Endodermal cell (in vitro differentiated cells): Measurements from ENCODE around the gene ETV6. TPM values are rescaled to one million over a fixed set of nuclear protein-coding genes. Genes with fewer than 3 reads are reported as not detected.

Experiments used
- DNase-seq: peaks from one replicate; pipeline ENCODE4 v3.0.0-alpha.2; 2017
- H3K27ac ChIP-seq: 2 replicates; pipeline ENCODE4 v1.5.1; 2013; ENCODE audit warnings: mild to moderate bottlenecking, low read depth, low read length, moderate library complexity
- H3K27me3 ChIP-seq: 2 replicates; pipeline ENCODE4 v1.6.1; 2013; ENCODE audit warnings: mild to moderate bottlenecking, low read length, moderate library complexity; ENCODE audit not compliant: insufficient read depth, control insufficient read depth, poor library complexity, severe bottlenecking
- H3K36me3 ChIP-seq: 2 replicates; pipeline ENCODE4 v1.7.0; 2013; ENCODE audit warnings: mild to moderate bottlenecking, low read length, moderate library complexity; ENCODE audit not compliant: control insufficient read depth, insufficient read depth
- H3K4me1 ChIP-seq: one replicate; pipeline ENCODE4 v1.7.0; 2013; ENCODE audit warnings: low read length; ENCODE audit not compliant: control insufficient read depth, insufficient read depth
- H3K4me3 ChIP-seq: 2 replicates; pipeline ENCODE4 v1.5.1; 2013; ENCODE audit warnings: mild to moderate bottlenecking, low read length, moderate library complexity
- H3K9ac ChIP-seq: 2 replicates; pipeline ENCODE4 v1.6.1; 2013; ENCODE audit warnings: mild to moderate bottlenecking, low read length, moderate library complexity; ENCODE audit not compliant: poor library complexity, severe bottlenecking; ENCODE audit errors: extremely low read depth
- H3K9me3 ChIP-seq: 2 replicates; pipeline ENCODE4 v1.6.1; 2013; ENCODE audit warnings: mild to moderate bottlenecking, low read length, moderate library complexity; ENCODE audit not compliant: control insufficient read depth
- H3K27ac Mint-ChIP-seq: 2 replicates; pipeline ENCODE4 v1.8.0; 2020; ENCODE audit warnings: mixed read lengths
- H3K27me3 Mint-ChIP-seq: 2 replicates; pipeline ENCODE4 v1.8.0; 2021; ENCODE audit warnings: mild to moderate bottlenecking, mixed read lengths; ENCODE audit not compliant: insufficient read depth
- H3K36me3 Mint-ChIP-seq: 2 replicates; pipeline ENCODE4 v1.8.0; 2020; ENCODE audit warnings: low read depth, mixed read lengths
- H3K4me1 Mint-ChIP-seq: 2 replicates; pipeline ENCODE4 v1.8.0; 2020; ENCODE audit warnings: mixed read lengths
- H3K4me3 Mint-ChIP-seq: 2 replicates; pipeline ENCODE4 v1.8.0; 2020; ENCODE audit warnings: mild to moderate bottlenecking, moderate library complexity, mixed read lengths
- H3K9me3 Mint-ChIP-seq: 2 replicates; pipeline ENCODE4 v1.8.0; 2020; ENCODE audit warnings: mild to moderate bottlenecking, mixed read lengths
- WGBS, 2 experiments: methylation state at CpG; one replicate each; pipeline versions ENCODE4 v1.1.5 to v1.1.7; 2013; ENCODE audit warnings: missing lambda C conversion rate in 2 of 2, mixed read lengths in 1 of 2; ENCODE audit not compliant: insufficient coverage in 1 of 2, insufficient read length in 1 of 2; 5-methylcytosine and 5-hydroxymethylcytosine counted together
- total RNA-seq, 2 donors: library from RNA; stranded (reverse); fragmentation: NEBNext Ultra II Directional in 1 of 2; extraction: Animal tissue kit (Norgen Biotek cat#: 25700) in 1 of 2; gene quantifications; 2 replicates in 1 of 2; 3 replicates in 1 of 2; pipeline ENCODE4 v1.2.1, GENCODE V29; 2021
- TF ChIP-seq, protein P1 (sequence below): fragments of 200-600 bp; sonication (generic); conservative IDR thresholded peaks from 2 replicates; pipeline ENCODE4 v1.5.0; 2021; ENCODE audit warnings: antibody characterized with exemption, mild to moderate bottlenecking

ETV6 gene
- total RNA-seq, 2 donors from 2014 or later, result 9.3 to 22.1 TPM

DNA sequence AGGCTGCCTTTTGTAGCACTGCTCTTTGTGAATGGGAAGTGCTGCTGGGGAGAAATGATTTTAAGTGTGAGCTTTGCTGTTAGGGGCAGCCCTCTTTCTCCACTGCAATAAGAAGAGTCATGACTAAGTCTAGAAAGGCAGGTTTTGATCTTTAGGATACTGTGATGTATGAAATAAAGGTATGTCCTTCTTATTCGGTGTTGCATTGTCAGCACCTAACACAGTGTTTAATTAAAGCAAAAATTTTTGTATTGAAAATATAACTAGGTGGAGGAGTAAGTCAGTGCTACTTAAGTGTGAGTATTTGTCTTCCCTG, 81.5 kb downstream of the ETV6 start:
- no peak overlapping the region for H3K4me3 Mint-ChIP-seq
- H3K27ac Mint-ChIP-seq, result no peak overlapping the region

DNA sequence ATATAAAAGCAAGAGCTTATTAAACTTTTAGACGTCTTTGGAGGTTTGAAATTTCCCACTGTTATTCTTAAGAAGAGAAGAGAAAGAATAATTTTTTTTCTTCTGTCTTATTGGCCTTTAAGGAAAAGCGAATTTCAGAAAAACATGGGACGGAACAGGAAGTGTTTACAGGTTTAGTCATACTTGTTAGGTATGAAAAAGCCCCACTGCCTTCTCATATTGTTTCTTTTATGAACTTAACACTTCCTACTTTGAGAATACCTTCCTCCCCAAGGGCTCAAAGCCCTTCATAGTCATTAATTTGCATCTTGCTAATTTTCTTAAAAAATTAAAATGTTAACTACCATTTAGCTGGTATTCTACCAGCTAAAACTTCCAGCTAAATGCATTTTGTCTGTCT, 82.0 kb downstream of the ETV6 start:
- H3K9ac ChIP-seq, result no peak overlapping the region
- Mint-ChIP-seq H3K27ac (no peak overlapping the region), H3K4me1 (peaks cover 35% of the 10 kb centered on the region)

More for the DNA sequence above, 81.5 kb downstream of the ETV6 start:
- Histone ChIP-seq H3K9ac (no peak overlapping the region), H3K4me3 (no peak overlapping the region), H3K27me3 (no peaks in the 10 kb centered on the region), H3K36me3 (no peaks in the 10 kb centered on the region), H3K9me3 (no peaks in the 10 kb centered on the region), H3K27ac (no peak overlapping the region), H3K4me1 (peaks cover 5% of the 10 kb centered on the region)
- 95 to 100% methylated on average over 1 of the region's 1 CpG for WGBS, 2 experiments
- DNase-seq, result no peak
- Mint-ChIP-seq H3K27me3 (peaks cover 6% of the 10 kb centered on the region), H3K9me3 (no peaks in the 10 kb centered on the region), H3K4me1 (peaks cover 35% of the 10 kb centered on the region), H3K36me3 (peaks cover 1% of the 10 kb centered on the region)
- TF ChIP-seq, protein P1, sequence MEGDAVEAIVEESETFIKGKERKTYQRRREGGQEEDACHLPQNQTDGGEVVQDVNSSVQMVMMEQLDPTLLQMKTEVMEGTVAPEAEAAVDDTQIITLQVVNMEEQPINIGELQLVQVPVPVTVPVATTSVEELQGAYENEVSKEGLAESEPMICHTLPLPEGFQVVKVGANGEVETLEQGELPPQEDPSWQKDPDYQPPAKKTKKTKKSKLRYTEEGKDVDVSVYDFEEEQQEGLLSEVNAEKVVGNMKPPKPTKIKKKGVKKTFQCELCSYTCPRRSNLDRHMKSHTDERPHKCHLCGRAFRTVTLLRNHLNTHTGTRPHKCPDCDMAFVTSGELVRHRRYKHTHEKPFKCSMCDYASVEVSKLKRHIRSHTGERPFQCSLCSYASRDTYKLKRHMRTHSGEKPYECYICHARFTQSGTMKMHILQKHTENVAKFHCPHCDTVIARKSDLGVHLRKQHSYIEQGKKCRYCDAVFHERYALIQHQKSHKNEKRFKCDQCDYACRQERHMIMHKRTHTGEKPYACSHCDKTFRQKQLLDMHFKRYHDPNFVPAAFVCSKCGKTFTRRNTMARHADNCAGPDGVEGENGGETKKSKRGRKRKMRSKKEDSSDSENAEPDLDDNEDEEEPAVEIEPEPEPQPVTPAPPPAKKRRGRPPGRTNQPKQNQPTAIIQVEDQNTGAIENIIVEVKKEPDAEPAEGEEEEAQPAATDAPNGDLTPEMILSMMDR, result no peak

DNA sequence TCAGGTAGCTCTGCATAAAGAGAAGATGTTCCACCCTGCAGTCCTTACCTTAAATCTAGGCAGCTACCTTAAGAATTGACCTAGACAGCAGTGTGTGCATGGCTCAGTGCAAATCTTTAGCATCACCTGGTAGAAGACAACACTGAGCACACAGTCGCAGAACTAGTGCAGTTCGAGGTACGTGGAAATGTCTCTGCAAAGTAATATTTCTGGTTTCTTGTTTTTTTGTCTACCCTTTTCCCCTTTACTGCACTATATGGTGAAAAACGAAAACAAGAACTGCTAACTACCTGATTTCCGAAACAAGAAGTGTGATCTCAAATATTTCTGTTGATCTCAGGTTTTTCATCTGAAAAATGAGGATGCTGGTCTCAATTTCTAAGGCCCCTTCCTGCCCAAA, 82.5 kb downstream of the ETV6 start:
- no peaks in the 10 kb centered on the region for H3K36me3 ChIP-seq
- H3K4me1 ChIP-seq, result peaks cover 5% of the 10 kb centered on the region
- Mint-ChIP-seq H3K4me3 (no peak overlapping the region), H3K27ac (no peak overlapping the region), H3K9me3 (no peaks in the 10 kb centered on the region), H3K4me1 (peaks cover 31% of the 10 kb centered on the region), H3K27me3 (no peaks in the 10 kb centered on the region), H3K36me3 (peaks cover 1% of the 10 kb centered on the region)
- no peaks in the 10 kb centered on the region for H3K9me3 ChIP-seq
- TF ChIP-seq, protein P1, result no peak
- H3K27ac ChIP-seq, result no peak overlapping the region
- H3K4me3 ChIP-seq, result no peak overlapping the region
- H3K27me3 ChIP-seq, result no peaks in the 10 kb centered on the region
- DNase-seq, result no peak
- WGBS, 2 experiments, result 93% methylated on average over 3 to 5 of the region's 5 CpGs
- H3K9ac ChIP-seq, result no peak overlapping the region

More for the DNA sequence above, 82.0 kb downstream of the ETV6 start:
- peaks cover 1% of the 10 kb centered on the region for H3K36me3 Mint-ChIP-seq
- DNase-seq, result no peak
- no peaks in the 10 kb centered on the region for H3K9me3 ChIP-seq
- no peak overlapping the region for H3K4me3 ChIP-seq
- H3K4me1 ChIP-seq, result peaks cover 5% of the 10 kb centered on the region
- no peak overlapping the region for H3K4me3 Mint-ChIP-seq
- H3K27ac ChIP-seq, result no peak overlapping the region
- H3K27me3 Mint-ChIP-seq, result peaks cover 4% of the 10 kb centered on the region
- WGBS, 2 experiments, result 80% methylated on average over 3 of the region's 3 CpGs; no CpG with 5 or more reads in 1 of the 2 experiments
- no peaks in the 10 kb centered on the region for H3K27me3 ChIP-seq
- TF ChIP-seq, protein P1, result no peak
- no peaks in the 10 kb centered on the region for H3K9me3 Mint-ChIP-seq
- H3K36me3 ChIP-seq, result no peaks in the 10 kb centered on the region
